Rectal smooth muscle tissue (tissue), 1 donor: ENCODE measurements around the gene ROPN1B.
"Not testable (repeated sequence)": the region's sequence is repeated elsewhere in the genome, so short reads cannot be mapped to it uniquely, and the experiment has no call there.

Source experiments
- H3K27ac ChIP-seq: one replicate; pipeline ENCODE4 v1.7.0; 2013; ENCODE audit warnings: low read depth, low read length, inconsistent platforms
- H3K27me3 ChIP-seq: one replicate; pipeline ENCODE4 v1.7.0; 2013; ENCODE audit warnings: low read length; ENCODE audit not compliant: control insufficient read depth, insufficient read depth
- H3K36me3 ChIP-seq: one replicate; pipeline ENCODE4 v1.7.0; 2013; ENCODE audit warnings: low read length; ENCODE audit not compliant: control insufficient read depth, insufficient read depth
- H3K4me1 ChIP-seq: one replicate; pipeline ENCODE4 v1.7.0; 2013; ENCODE audit warnings: low read length; ENCODE audit not compliant: control insufficient read depth, insufficient read depth
- H3K4me3 ChIP-seq: one replicate; pipeline ENCODE4 v1.7.0; 2013; ENCODE audit warnings: low read length
- H3K9ac ChIP-seq: one replicate; pipeline ENCODE4 v1.7.0; 2013; ENCODE audit warnings: low read length

The ROPN1B gene

DNA sequence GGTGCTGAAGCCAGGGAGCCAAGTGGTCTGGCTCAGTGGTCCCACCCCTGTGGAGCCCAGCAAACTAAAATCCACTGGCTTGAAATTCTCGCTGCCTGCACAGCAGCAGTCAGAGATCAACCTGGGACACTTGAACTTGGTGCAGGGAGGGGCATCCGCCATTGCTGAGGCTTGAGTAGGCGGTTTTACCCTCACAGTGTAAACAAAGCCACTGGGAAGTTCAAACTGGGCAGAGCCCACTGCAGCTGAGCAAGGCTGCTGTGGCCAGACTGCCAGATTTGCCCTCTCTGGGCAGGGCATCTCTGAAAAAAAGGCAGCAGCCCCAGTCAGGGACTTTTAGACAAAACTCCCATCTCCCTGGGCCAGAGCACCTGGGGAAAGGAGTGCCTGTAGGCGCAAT is 27.8 kb downstream of the ROPN1B start:
- not testable (repeated sequence) for H3K27me3 ChIP-seq, H3K4me1 ChIP-seq, H3K4me3 ChIP-seq, H3K27ac ChIP-seq, H3K9ac ChIP-seq, H3K36me3 ChIP-seq

DNA sequence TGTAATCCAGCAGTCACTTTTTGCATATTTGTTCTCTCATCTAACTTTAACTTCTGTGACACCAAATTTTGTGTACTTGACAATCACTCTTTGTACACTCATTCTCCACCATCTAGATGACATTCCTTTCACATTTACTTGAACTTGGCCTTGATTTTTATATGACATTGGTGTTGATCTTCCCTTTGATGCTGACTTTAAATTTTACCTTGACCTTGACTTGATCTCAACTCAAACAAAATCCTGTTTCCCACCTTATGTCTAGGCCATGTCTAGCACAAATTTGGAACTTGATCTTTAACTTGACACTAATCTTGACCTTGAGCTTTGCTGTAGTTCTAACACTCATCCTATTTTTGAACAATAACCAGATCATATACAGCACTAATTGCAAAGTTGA is 33.2 kb downstream of the ROPN1B start:
- Histone ChIP-seq H3K27me3 (no peaks in the 10 kb centered on the region), H3K36me3 (peaks cover 3% of the 10 kb centered on the region), H3K4me1 (no peaks in the 10 kb centered on the region), H3K9ac (no peak overlapping the region), H3K27ac (no peak overlapping the region), H3K4me3 (no peak overlapping the region)

- Histone ChIP-seq H3K4me1 (no peaks in the 10 kb centered on the region), H3K36me3 (peaks cover 9% of the 10 kb centered on the region), H3K9ac (no peak overlapping the region), H3K27ac (no peak overlapping the region), H3K4me3 (no peak overlapping the region), H3K27me3 (no peaks in the 10 kb centered on the region)
These were observed 34.6 kb downstream of the ROPN1B start for GRCh38 chr3:126003447-126004190.

- peaks cover 12% of the 10 kb centered on the region for H3K36me3 ChIP-seq
- no peak overlapping the region for H3K27ac ChIP-seq
- no peak overlapping the region for H3K9ac ChIP-seq
- H3K4me1 ChIP-seq: no peaks in the 10 kb centered on the region
- no peaks in the 10 kb centered on the region for H3K27me3 ChIP-seq
- no peak overlapping the region for H3K4me3 ChIP-seq
These were observed 35.2 kb downstream of the ROPN1B start for GRCh38 chr3:126004217-126004616.

GRCh38 chr3:126004692-126005091 is 35.7 kb downstream of the ROPN1B start:
- H3K4me1 ChIP-seq: no peaks in the 10 kb centered on the region
- H3K36me3 ChIP-seq: peaks cover 12% of the 10 kb centered on the region
- H3K9ac ChIP-seq: no peak overlapping the region
- no peak overlapping the region for H3K4me3 ChIP-seq
- H3K27ac ChIP-seq: no peak overlapping the region
- no peaks in the 10 kb centered on the region for H3K27me3 ChIP-seq

DNA sequence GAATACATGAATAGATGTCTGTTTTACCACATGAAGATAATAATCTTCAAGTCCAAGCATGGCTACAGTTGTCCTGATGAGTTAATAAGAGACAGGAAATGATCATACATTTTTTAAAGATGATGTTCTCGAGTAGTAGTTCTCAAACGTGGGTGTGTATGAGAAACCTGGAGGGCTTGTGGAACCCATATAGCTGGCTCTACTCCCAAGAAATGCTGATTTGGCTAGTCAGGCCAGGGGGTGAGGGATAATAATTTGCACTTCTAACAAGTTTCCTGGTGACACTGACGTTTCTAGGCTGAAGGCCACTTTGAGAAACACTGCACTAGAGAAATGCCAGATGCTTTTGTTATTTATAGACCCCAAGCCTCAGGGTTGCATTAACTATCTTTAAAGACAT is 37.0 kb downstream of the ROPN1B start:
- no peak overlapping the region for H3K4me3 ChIP-seq
- no peak overlapping the region for H3K27ac ChIP-seq
- no peaks in the 10 kb centered on the region for H3K27me3 ChIP-seq
- no peaks in the 10 kb centered on the region for H3K4me1 ChIP-seq
- H3K9ac ChIP-seq: no peak overlapping the region
- H3K36me3 ChIP-seq: peaks cover 12% of the 10 kb centered on the region

DNA sequence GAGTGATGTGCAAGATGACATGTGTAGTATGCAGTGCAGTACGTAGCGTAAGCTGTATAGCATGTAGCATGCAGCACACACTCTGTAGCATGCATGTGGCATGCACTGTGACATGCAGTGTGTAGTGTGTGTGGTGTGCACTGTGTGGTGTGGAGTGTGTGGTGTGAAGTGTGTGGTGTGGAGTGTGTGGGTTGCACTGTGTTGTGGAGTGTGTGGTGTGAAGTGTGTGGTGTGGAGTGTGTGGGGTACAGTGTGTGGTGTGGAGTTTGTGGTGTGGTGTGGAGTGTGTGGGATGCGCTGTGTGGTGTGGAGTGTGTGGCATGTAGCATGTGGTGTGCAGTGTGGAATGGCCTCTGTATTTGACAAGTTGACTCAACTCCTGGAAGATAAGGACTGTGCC is 39.2 kb downstream of the ROPN1B start:
- Histone ChIP-seq H3K36me3 (peaks cover 15% of the 10 kb centered on the region), H3K27me3 (no peaks in the 10 kb centered on the region), H3K27ac (no peak overlapping the region), H3K4me3 (no peak overlapping the region), H3K4me1 (no peaks in the 10 kb centered on the region), H3K9ac (no peak overlapping the region)

DNA sequence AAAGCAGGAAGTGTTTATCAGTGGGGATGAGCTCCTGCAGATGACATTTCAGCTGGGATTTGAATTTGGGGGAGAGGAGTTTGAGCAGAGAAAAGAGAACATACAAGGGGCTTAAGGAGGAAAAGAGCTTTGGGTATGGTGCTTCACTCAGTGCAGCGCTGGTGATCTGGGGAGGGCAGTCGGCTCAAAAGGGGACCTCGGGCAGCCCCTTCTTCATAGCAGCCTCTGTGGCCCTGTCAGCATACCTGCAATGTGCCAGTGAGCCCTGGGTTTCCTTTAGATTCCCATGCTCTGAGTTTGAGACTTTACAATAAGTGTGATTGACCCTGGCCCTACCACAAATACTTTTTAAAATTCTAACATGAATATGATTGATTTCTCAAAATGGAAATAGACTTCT is 40.2 kb downstream of the ROPN1B start:
- no peak overlapping the region for H3K4me3 ChIP-seq
- no peak overlapping the region for H3K9ac ChIP-seq
- H3K27me3 ChIP-seq: no peaks in the 10 kb centered on the region
- peaks cover 4% of the 10 kb centered on the region for H3K4me1 ChIP-seq
- peaks cover 15% of the 10 kb centered on the region for H3K36me3 ChIP-seq
- H3K27ac ChIP-seq: no peak overlapping the region

- H3K27ac ChIP-seq: no peak overlapping the region
- no peaks in the 10 kb centered on the region for H3K27me3 ChIP-seq
- H3K4me1 ChIP-seq: peaks cover 4% of the 10 kb centered on the region
- no peak overlapping the region for H3K4me3 ChIP-seq
- peaks cover 7% of the 10 kb centered on the region for H3K36me3 ChIP-seq
- no peak overlapping the region for H3K9ac ChIP-seq
These were observed 44.8 kb downstream of the ROPN1B start for GRCh38 chr3:126013751-126014156.

DNA sequence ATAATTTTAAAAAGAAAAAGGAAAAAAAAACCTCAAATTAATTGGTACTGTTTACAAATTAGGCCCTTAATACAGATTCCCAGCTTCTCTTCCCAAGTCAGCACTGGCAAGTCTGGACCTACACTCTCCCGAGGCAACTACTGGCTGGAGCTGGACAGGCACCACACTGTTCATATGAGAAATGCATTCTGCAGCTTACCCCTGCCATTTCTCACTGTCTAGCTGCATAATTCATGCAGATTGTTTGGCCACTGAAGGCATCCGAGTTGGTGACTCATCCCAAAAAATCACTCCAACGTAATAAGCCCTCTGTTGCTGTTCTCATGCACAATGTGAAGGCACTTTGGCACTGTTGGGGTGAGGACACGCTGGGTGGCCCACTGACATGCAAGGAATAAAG is 45.3 kb downstream of the ROPN1B start:
- Histone ChIP-seq H3K4me3 (no peak overlapping the region), H3K4me1 (peaks cover 4% of the 10 kb centered on the region), H3K27me3 (no peaks in the 10 kb centered on the region), H3K36me3 (peaks cover 6% of the 10 kb centered on the region), H3K27ac (no peak overlapping the region), H3K9ac (no peak overlapping the region)

- Histone ChIP-seq H3K9ac (no peak overlapping the region), H3K36me3 (peaks cover 6% of the 10 kb centered on the region), H3K27ac (no peak overlapping the region), H3K27me3 (no peaks in the 10 kb centered on the region), H3K4me3 (no peak overlapping the region), H3K4me1 (peaks cover 4% of the 10 kb centered on the region)
These were observed 46.1 kb downstream of the ROPN1B start for GRCh38 chr3:126015075-126015474.

- H3K9ac ChIP-seq: no peak overlapping the region
- H3K27me3 ChIP-seq: no peaks in the 10 kb centered on the region
- H3K4me1 ChIP-seq: peaks cover 4% of the 10 kb centered on the region
- no peak overlapping the region for H3K27ac ChIP-seq
- H3K4me3 ChIP-seq: no peak overlapping the region
- H3K36me3 ChIP-seq: peaks cover 6% of the 10 kb centered on the region
These were observed 47.6 kb downstream of the ROPN1B start for GRCh38 chr3:126016616-126017015.

- H3K27ac ChIP-seq: no peak overlapping the region
- H3K9ac ChIP-seq: no peak overlapping the region
- H3K4me1 ChIP-seq: peaks cover 4% of the 10 kb centered on the region
- H3K4me3 ChIP-seq: no peak overlapping the region
- H3K36me3 ChIP-seq: peaks cover 4% of the 10 kb centered on the region
- no peaks in the 10 kb centered on the region for H3K27me3 ChIP-seq
These were observed 48.4 kb downstream of the ROPN1B start for GRCh38 chr3:126017362-126017761.
